Measurements from ENCODE around the gene MANF.

DNA sequence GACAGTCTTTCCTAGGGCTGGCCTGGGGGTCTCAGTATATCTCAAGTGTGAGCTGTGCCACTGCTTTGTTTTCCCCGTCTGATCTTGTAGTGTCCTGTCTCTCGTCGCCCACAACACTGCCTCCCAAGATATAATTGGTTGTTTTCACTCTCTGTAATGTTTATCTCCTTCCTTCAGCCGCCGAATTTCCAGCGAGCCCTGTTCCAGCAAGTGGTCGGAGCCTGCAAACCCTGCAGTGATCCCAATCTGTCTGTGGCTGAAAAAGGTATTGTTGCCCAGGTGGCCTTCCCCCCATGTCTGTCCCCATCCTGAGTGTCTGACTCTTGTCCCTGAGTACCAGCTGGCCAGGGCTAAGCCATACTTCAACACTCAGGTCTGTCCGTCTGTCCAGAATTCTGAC lies 9.5 kb upstream of the MANF start:
- TF ChIP-seq POLR2AphosphoS5 (IDR thresholded peaks at IDR 0.05; ENCODE audit: insufficient read depth in 1 of 2, low read depth in 1 of 2) (no peak), POLR2A (IDR thresholded peaks at IDR 0.05) (no peak)
- TF ChIP-seq, protein P1, sequence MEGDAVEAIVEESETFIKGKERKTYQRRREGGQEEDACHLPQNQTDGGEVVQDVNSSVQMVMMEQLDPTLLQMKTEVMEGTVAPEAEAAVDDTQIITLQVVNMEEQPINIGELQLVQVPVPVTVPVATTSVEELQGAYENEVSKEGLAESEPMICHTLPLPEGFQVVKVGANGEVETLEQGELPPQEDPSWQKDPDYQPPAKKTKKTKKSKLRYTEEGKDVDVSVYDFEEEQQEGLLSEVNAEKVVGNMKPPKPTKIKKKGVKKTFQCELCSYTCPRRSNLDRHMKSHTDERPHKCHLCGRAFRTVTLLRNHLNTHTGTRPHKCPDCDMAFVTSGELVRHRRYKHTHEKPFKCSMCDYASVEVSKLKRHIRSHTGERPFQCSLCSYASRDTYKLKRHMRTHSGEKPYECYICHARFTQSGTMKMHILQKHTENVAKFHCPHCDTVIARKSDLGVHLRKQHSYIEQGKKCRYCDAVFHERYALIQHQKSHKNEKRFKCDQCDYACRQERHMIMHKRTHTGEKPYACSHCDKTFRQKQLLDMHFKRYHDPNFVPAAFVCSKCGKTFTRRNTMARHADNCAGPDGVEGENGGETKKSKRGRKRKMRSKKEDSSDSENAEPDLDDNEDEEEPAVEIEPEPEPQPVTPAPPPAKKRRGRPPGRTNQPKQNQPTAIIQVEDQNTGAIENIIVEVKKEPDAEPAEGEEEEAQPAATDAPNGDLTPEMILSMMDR (IDR thresholded peaks at IDR 0.05): no peak
